CD8-positive, alpha-beta memory T cell (primary cell): Measurements from ENCODE around the gene IFNL4. TPM values are rescaled to one million over a fixed set of nuclear protein-coding genes. Genes with fewer than 3 reads are reported as not detected.

ENCODE experiments used
- CTCF ChIA-PET: fragments of 350-600 bp; sonication (Branson Sonifier 250); formaldehyde crosslinking; loops from one replicate; lab custom pipeline; 2021; ENCODE audit warnings: antibody characterized with exemption; lab: Charles Lee
- POLR2A ChIA-PET: fragments of 350-600 bp; sonication (Branson Sonifier 250); formaldehyde crosslinking; loops from one replicate; lab custom pipeline; 2021; ENCODE audit warnings: antibody characterized with exemption; lab: Charles Lee
- DNase-seq, 5 donors: peaks; one replicate each; pipeline versions ENCODE4 v3.0.0 to v3.0.0-alpha.2; 2020 to 2022; ENCODE audit warnings: mixed read lengths in 1 of 5
- H3K27ac ChIP-seq: one replicate; pipeline ENCODE4 v1.7.0; 2013; ENCODE audit warnings: low read depth, mild to moderate bottlenecking, low read length, moderate library complexity
- H3K27me3 ChIP-seq: 2 replicates; pipeline ENCODE4 v1.7.0; 2013; ENCODE audit warnings: low read length, mild to moderate bottlenecking; ENCODE audit not compliant: insufficient read depth, poor library complexity, severe bottlenecking
- H3K36me3 ChIP-seq: 2 replicates; pipeline ENCODE4 v1.7.0; 2013; ENCODE audit warnings: mild to moderate bottlenecking, low read length, moderate library complexity; ENCODE audit not compliant: insufficient read depth
- H3K4me1 ChIP-seq: 2 replicates; pipeline ENCODE4 v1.7.0; 2013; ENCODE audit warnings: mild to moderate bottlenecking, low read length, moderate library complexity; ENCODE audit not compliant: insufficient read depth
- H3K4me3 ChIP-seq: 2 replicates; pipeline ENCODE4 v1.7.0; 2013; ENCODE audit warnings: mild to moderate bottlenecking, low read length
- H3K9me3 ChIP-seq: 2 replicates; pipeline ENCODE4 v1.7.0; 2013; ENCODE audit warnings: mild to moderate bottlenecking, low read length
- H3K27ac Mint-ChIP-seq, 8 donors: one replicate each; pipeline ENCODE4 v1.8.0; 2020 to 2021; ENCODE audit warnings: mixed read lengths in 8 of 8, mild to moderate bottlenecking in 6 of 8, inconsistent platforms in 3 of 8, moderate library complexity in 3 of 8
- H3K27me3 Mint-ChIP-seq, 2 donors: one replicate each; pipeline ENCODE4 v1.8.0; 2020 to 2021; ENCODE audit warnings: mixed read lengths in 2 of 2, mild to moderate bottlenecking in 1 of 2, moderate library complexity in 1 of 2
- H3K36me3 Mint-ChIP-seq, 3 donors: one replicate each; pipeline ENCODE4 v1.8.0; 2020 to 2021; ENCODE audit warnings: mixed read lengths in 3 of 3, inconsistent platforms in 1 of 3, mild to moderate bottlenecking in 1 of 3
- H3K4me1 Mint-ChIP-seq, 3 donors: one replicate each; pipeline ENCODE4 v1.8.0; 2020 to 2021; ENCODE audit warnings: mixed read lengths in 3 of 3, inconsistent platforms in 1 of 3, mild to moderate bottlenecking in 1 of 3
- H3K4me3 Mint-ChIP-seq, 7 donors: one replicate each; pipeline ENCODE4 v1.8.0; 2020 to 2021; ENCODE audit warnings: mixed read lengths in 7 of 7, mild to moderate bottlenecking in 6 of 7, moderate library complexity in 4 of 7, inconsistent platforms in 2 of 7
- H3K9me3 Mint-ChIP-seq, 5 donors: one replicate each; pipeline ENCODE4 v1.8.0; 2020 to 2022; ENCODE audit warnings: mixed read lengths in 5 of 5, mild to moderate bottlenecking in 3 of 5, moderate library complexity in 2 of 5, inconsistent platforms in 1 of 5
- polyA plus RNA-seq: library from polyadenylated mRNA; unstranded; fragments of 300-500 nt; fragmentation: Illumina TruSeq; gene quantifications from one replicate; pipeline ENCODE4 v1.2.3, GENCODE V29; 2021
- total RNA-seq, 2 experiments: library from RNA; stranded (reverse); gene quantifications; one replicate each; pipeline ENCODE4 v1.2.3, GENCODE V29; 2021

IFNL4 gene
- total and polyA plus RNA-seq, 3 experiments from 2014 or later: 0.31 TPM; not detected in 2

- Histone ChIP-seq H3K4me3 (no peak within 1 kb of the TSS), H3K36me3 (no peaks in the 10 kb centered on the region), H3K27me3 (peaks cover 19% of the 10 kb centered on the region), H3K27ac (peak within 1 kb of the TSS; percentile 59), H3K9me3 (no peaks in the 10 kb centered on the region), H3K4me1 (no peaks in the 10 kb centered on the region)
- Mint-ChIP-seq H3K4me1 (no peaks in the 10 kb centered on the region), H3K4me3 (peak within 1 kb of the TSS in 1 of 7 donors; percentile 74), H3K9me3 (peaks cover 0 to 2% (median 0%) of the 10 kb centered on the region in 5 donors), H3K36me3 (peaks cover 0 to 4% (median 0%) of the 10 kb centered on the region in 3 donors), H3K27ac (no peak within 1 kb of the TSS), H3K27me3 (peaks cover 53 to 55% of the 10 kb centered on the region in 2 donors)
- CTCF ChIA-PET: interaction anchor here (1.0 to 1.3 kb wide), 3 partner anchors 10 to 16 kb away, joined by 3 to 4 read pairs (median 3); no protein-coding TSS in a partner anchor
- no peak for DNase-seq
- POLR2A ChIA-PET: interaction anchor here (0.6 kb wide), 1 partner anchor 10 kb away, joined by 3 read pairs; no protein-coding TSS in a partner anchor
Observed at GRCh38 chr19:39203372-39204341, 45.0 kb downstream of the IFNL4 start, which contains the start of gene SYCN. SYCN (minus strand) TSS chr19:39204263; CDS start chr19:39204254, 9 bp downstream.

- Mint-ChIP-seq H3K27ac (no peak overlapping the region), H3K27me3 (peaks cover 58 to 61% of the 10 kb centered on the region in 2 donors), H3K9me3 (peaks cover 0 to 2% (median 0%) of the 10 kb centered on the region in 5 donors), H3K4me1 (no peaks in the 10 kb centered on the region), H3K4me3 (peak overlapping the region in 1 of 7 donors; percentile 74), H3K36me3 (peaks cover 0 to 4% (median 0%) of the 10 kb centered on the region in 3 donors)
- CTCF ChIA-PET: interaction anchor here (1.0 to 1.3 kb wide), 3 partner anchors 11 to 16 kb away, joined by 3 to 4 read pairs (median 3); no protein-coding TSS in a partner anchor
- H3K27ac ChIP-seq: no peak overlapping the region
- H3K9me3 ChIP-seq: no peaks in the 10 kb centered on the region
- POLR2A ChIA-PET: no interaction called here
- DNase-seq: no peak
- no peaks in the 10 kb centered on the region for H3K36me3 ChIP-seq
- no peak overlapping the region for H3K4me3 ChIP-seq
- H3K27me3 ChIP-seq: peaks cover 22% of the 10 kb centered on the region
- no peaks in the 10 kb centered on the region for H3K4me1 ChIP-seq
Observed at GRCh38 chr19:39202998-39203355, 45.7 kb downstream of the IFNL4 start.

- Histone ChIP-seq H3K27me3 (peaks cover 31% of the 10 kb centered on the region), H3K4me3 (no peak overlapping the region), H3K27ac (no peak overlapping the region), H3K36me3 (no peaks in the 10 kb centered on the region), H3K9me3 (no peaks in the 10 kb centered on the region), H3K4me1 (peaks cover 10% of the 10 kb centered on the region)
- peaks cover 56 to 77% of the 10 kb centered on the region in 2 donors for H3K27me3 Mint-ChIP-seq
- no peak overlapping the region for H3K4me3 Mint-ChIP-seq
- H3K4me1 Mint-ChIP-seq: peaks cover 14 to 18% (median 16%) of the 10 kb centered on the region in 3 donors
- CTCF ChIA-PET: no interaction called here
- POLR2A ChIA-PET: no interaction called here
- H3K27ac Mint-ChIP-seq: no peak overlapping the region
- peaks cover 0 to 2% (median 0%) of the 10 kb centered on the region in 5 donors for H3K9me3 Mint-ChIP-seq
- DNase-seq: no peak
- peaks cover 0 to 4% (median 1%) of the 10 kb centered on the region in 3 donors for H3K36me3 Mint-ChIP-seq
Observed at GRCh38 chr19:39200803-39201115, 47.9 kb downstream of the IFNL4 start.

- Mint-ChIP-seq H3K9me3 (peaks cover 0 to 2% (median 0%) of the 10 kb centered on the region in 5 donors), H3K27ac (no peak overlapping the region), H3K27me3 (peaks cover 56 to 78% of the 10 kb centered on the region in 2 donors), H3K4me3 (peak overlapping the region in 1 of 7 donors; percentile 65), H3K4me1 (peaks cover 20 to 24% (median 21%) of the 10 kb centered on the region in 3 donors), H3K36me3 (peaks cover 0 to 4% (median 1%) of the 10 kb centered on the region in 3 donors)
- no peak for DNase-seq
- ChIA-PET CTCF (no interaction called here), POLR2A (no interaction called here)
- Histone ChIP-seq H3K27ac (no peak overlapping the region), H3K4me3 (no peak overlapping the region), H3K9me3 (no peaks in the 10 kb centered on the region), H3K36me3 (no peaks in the 10 kb centered on the region), H3K27me3 (peaks cover 31% of the 10 kb centered on the region), H3K4me1 (peaks cover 15% of the 10 kb centered on the region)
Observed at GRCh38 chr19:39200066-39200802, 48.4 kb downstream of the IFNL4 start.

- Mint-ChIP-seq H3K9me3 (peaks cover 0 to 2% (median 0%) of the 10 kb centered on the region in 5 donors), H3K4me1 (peaks cover 24 to 26% (median 24%) of the 10 kb centered on the region in 3 donors), H3K27ac (no peak overlapping the region), H3K36me3 (peaks cover 0 to 4% (median 1%) of the 10 kb centered on the region in 3 donors), H3K27me3 (peaks cover 58 to 80% of the 10 kb centered on the region in 2 donors), H3K4me3 (peak overlapping the region in 1 of 7 donors; percentile 49)
- CTCF ChIA-PET: interaction anchor here (1.0 kb wide), 1 partner anchor 128 kb away, joined by 3 read pairs; no protein-coding TSS in a partner anchor
- Histone ChIP-seq H3K4me3 (no peak overlapping the region), H3K27me3 (peaks cover 38% of the 10 kb centered on the region), H3K36me3 (no peaks in the 10 kb centered on the region), H3K27ac (no peak overlapping the region), H3K9me3 (no peaks in the 10 kb centered on the region), H3K4me1 (peaks cover 19% of the 10 kb centered on the region)
- POLR2A ChIA-PET: no interaction called here
- DNase-seq: no peak
Observed at GRCh38 chr19:39199025-39199424, 49.6 kb downstream of the IFNL4 start.

- Histone ChIP-seq H3K36me3 (no peaks in the 10 kb centered on the region), H3K9me3 (no peaks in the 10 kb centered on the region), H3K27me3 (peaks cover 34% of the 10 kb centered on the region), H3K4me1 (peaks cover 19% of the 10 kb centered on the region), H3K27ac (no peak overlapping the region), H3K4me3 (no peak overlapping the region)
- H3K36me3 Mint-ChIP-seq: peaks cover 0 to 4% (median 1%) of the 10 kb centered on the region in 3 donors
- no peak overlapping the region for H3K27ac Mint-ChIP-seq
- peak overlapping the region in 4 of 7 donors; percentile 18 to 68 (median 46) for H3K4me3 Mint-ChIP-seq
- H3K27me3 Mint-ChIP-seq: peaks cover 51 to 77% of the 10 kb centered on the region in 2 donors
- no peak for DNase-seq
- CTCF ChIA-PET: no interaction called here
- H3K9me3 Mint-ChIP-seq: no peaks in the 10 kb centered on the region
- POLR2A ChIA-PET: no interaction called here
- peaks cover 24 to 26% (median 24%) of the 10 kb centered on the region in 3 donors for H3K4me1 Mint-ChIP-seq
Observed at GRCh38 chr19:39197808-39198207, 50.8 kb downstream of the IFNL4 start.

- ChIA-PET POLR2A (no interaction called here), CTCF (interaction anchor here (1.4 kb wide), 1 partner anchor 562 kb away, joined by 3 read pairs; no protein-coding TSS in a partner anchor)
- Mint-ChIP-seq H3K9me3 (no peaks in the 10 kb centered on the region), H3K4me1 (peaks cover 24 to 26% (median 24%) of the 10 kb centered on the region in 3 donors), H3K27me3 (peaks cover 49 to 72% of the 10 kb centered on the region in 2 donors), H3K4me3 (peak within 1 kb of the TSS in 6 of 7 donors; percentile 35 to 74 (median 66)), H3K36me3 (peaks cover 0 to 4% (median 1%) of the 10 kb centered on the region in 3 donors), H3K27ac (peak within 1 kb of the TSS in 2 of 8 donors; percentile 29 to 30)
- no peak for DNase-seq
- peaks cover 29% of the 10 kb centered on the region for H3K27me3 ChIP-seq
- H3K9me3 ChIP-seq: no peaks in the 10 kb centered on the region
- no peaks in the 10 kb centered on the region for H3K36me3 ChIP-seq
- peaks cover 19% of the 10 kb centered on the region for H3K4me1 ChIP-seq
- H3K27ac ChIP-seq: no peak within 1 kb of the TSS
- no peak within 1 kb of the TSS for H3K4me3 ChIP-seq
Observed at GRCh38 chr19:39196860-39197562, 51.6 kb downstream of the IFNL4 start, which contains the start of gene NCCRP1. NCCRP1 (plus strand) TSS chr19:39196964; CDS start chr19:39196983, 19 bp downstream.
